KG1 (cell line): ENCODE results near the gene A2ML1.
"Not testable (repeated sequence)": the region's sequence is repeated elsewhere in the genome, so short reads cannot be mapped to it uniquely, and the experiment has no call there.

Experiments
- DNase-seq: peaks from one replicate; lab custom pipeline; 2025; lab: John Stamatoyannopoulos, UW

A2ML1 gene

DNA sequence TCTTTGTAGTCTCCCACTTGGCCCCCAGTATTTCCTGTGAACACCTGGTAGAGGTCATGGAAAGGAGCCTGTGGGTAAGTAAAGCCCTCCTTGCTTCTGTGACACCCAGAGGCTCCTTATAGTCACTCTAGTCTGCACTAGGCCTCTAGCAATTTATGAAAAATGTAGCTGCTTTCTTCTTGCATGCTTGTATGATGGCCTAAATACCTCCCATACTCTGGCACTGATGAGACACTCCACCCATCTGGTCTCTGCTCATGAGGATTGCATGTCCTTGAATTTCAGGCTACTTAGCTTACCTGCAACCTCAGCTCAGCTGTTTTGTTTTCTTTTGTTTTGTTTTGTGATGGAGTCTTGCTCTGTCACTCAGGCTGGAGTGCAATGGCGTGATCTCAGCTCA is 4.6 kb upstream of the A2ML1 start:
- DNase-seq: no peak

DNA sequence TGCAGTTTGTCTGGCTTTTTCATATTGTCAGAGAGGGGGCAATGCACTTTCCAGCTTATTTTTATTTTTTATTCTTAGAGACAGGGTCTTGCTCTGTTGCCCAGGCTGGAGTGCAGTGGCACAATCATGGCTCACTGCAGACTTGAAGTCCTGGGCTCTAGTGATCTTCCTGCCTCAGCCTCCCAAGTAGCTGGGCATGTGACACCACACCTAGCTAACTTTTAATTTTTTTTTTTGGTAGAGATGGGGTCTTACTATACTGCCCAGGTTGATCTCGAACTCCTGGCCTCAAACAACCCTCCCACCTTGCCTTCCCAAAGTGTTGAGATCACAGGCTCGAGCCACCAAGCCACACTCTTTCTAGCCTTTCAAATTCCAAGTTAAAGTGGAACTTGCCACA is 3.9 kb upstream of the A2ML1 start:
- DNase-seq: no peak

DNA sequence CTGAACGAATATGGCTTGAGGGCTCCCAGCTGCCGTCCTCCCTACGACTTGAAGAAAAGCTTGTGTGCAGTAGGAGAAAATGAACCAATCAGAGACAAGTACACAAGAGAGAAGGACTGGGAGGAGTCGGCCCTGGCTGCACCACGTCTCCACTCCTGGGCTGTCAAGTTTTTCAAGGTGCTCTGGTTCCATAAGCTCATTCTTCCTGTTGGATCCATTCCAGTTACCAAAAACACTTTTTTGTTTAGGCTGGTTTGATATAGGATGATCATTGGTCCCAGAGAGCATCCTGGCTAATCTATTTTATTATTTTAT is 2.8 kb upstream of the A2ML1 start:
- DNase-seq: no peak

DNA sequence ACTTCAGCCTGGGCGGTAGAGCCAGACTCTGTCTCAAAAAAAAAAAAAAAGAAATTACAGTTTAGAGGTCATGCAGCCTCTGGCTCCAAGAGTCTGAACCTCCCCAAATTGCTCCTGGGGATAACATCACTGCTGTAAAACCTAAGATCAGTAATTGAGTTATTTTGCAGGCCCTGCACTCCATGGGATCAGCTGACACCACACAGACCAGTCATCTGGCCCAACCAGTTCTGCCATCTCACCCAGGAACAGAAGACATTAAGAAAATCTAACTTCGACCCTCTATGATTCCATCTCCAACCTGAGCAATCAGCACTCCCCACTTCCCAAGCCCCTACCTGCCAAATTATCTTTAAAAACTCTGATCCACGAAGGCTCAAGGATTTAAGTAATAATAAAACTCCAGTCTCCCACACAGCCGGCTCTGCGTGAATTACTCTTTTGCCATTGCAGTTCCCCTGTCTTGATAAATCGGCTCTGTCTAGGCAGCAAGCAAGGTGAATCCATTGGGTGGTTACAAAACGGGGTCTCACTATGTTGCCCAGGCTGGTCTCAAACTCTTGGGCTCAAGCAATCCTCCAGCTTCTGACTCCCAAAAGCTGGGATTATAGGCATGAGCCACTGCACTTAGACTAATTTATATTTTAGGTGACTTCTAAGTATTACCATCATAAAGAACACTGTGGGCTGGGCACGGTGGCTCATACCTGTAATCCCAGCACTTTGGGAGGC is 1.6 kb upstream of the A2ML1 start:
- not testable (repeated sequence) for DNase-seq

DNA sequence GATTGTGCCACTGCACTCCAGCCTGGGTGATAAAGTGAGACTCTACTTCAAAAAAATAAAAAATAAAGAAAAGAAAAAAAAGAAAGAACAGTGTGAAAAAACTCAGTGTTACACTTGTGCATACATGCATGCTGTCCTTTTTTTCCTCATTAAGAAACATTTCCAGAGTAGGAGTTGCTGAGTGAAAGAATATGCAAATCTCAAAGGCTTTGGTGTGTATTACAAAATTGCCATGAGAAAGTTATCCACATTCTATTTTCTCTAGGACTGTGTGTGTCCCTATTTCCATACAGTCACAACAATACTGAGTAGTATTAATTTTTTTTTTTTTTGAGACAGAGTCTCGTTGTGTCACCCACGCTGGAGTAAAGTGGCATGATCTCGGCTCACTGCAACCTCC is 830 bp upstream of the A2ML1 start:
- no peak for DNase-seq

DNA sequence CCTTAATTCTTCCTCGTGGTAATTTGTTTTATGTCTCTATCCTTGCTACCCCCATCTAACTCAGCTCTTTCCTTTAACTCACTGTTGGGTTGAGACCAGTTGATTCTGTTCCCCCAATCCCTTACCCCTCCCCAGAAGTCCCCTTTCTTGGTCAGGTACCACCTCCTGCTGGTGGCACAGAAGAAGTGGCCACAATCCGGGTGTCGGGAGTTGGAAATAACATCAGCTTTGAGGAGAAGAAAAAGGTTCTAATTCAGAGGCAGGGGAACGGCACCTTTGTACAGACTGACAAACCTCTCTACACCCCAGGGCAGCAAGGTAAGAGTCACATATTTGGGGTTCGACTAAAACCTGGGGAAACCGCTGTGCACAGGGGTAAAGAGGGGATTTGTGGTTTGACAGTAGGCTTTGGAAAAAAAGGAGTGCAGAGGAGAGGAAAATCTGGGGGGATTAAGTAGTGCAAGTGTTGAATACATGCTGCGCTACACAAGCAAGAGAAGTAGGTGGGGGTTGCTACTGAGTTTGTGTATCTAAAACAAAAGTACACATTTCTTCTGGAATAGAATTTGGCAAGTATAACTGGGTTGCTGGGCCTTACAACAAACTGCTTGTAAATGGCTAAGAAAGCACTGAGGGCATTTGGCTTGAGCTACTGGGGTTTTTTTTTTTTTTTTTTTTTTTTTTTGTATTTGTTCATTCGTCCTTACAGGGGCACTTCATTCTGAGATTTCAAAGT is 1.3 kb downstream of the A2ML1 start:
- DNase-seq: no peak

DNA sequence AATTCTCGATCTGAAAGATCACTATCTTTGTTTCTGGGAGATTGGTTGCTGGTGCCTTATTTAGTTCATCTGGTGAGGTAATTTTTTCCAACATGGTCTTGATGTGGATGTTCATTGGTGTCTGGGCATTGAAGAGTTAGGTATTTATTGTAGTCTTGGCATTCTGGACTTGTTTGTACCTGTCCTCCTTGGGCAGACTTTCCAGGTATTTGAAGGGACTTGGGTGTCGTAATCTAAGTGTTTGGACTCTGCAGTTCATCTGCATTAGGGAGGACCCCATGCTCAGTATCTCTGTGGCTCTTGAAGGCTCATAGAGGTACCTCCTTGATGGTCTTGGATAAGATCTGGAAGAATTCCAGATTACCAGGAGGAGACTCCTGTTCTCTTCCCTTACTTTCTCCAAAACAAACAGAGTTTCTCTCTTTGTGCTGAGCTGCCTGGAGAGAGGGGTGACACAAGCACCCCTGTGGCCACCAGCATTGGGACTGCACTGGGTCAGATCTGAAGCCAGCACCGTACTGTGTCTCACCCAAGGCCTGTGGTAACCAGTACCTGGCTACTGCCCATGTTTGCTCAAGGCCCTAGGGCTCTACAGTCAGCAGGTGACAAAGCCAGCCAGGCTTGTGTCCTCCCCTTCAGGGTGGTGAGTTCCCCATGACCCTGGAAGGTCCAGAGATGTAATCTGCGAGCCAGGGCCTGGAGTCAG is 5.3 kb downstream of the A2ML1 start:
- no peak for DNase-seq

DNA sequence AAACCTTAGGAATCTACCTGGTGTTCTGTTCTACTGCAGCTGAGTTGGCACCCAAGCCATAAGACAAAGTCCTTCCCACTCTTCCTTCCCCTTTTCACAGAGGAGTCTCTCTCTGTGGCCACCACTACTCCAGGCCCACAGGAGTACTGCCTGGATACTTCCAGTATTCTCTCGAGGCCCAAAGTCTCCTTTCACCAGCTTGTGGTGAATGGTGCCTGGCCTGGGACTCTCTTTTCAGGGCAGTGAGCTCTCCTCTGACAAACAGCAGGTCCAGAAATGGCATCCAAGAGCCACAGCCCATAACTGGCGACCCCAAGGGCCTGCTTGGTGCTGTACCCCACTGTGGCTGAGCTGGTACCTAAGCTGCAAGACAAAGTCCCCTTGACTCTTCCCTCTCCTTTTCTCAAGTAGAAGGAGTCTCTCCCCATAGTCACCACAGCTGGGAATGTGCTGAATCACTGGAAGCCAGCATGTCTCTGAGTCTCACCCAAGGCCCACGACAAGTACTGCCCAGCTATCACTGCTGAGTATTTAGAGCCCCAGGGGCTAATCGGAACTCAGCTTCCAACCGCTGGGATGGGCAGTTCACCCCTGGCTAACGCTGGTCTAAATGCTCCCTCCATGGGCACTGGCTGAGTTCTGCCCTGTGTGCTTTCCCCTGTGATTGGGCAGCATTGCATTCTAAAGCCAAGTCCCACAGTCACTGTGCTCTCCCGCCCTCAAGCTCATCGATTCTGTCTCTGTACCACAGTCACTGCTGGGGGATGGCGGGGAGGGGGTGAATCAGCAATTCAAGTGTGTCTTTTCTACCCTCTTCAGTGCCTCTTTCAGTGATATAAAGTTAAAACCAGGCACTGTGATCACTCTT is 6.1 kb downstream of the A2ML1 start:
- no peak for DNase-seq

DNA sequence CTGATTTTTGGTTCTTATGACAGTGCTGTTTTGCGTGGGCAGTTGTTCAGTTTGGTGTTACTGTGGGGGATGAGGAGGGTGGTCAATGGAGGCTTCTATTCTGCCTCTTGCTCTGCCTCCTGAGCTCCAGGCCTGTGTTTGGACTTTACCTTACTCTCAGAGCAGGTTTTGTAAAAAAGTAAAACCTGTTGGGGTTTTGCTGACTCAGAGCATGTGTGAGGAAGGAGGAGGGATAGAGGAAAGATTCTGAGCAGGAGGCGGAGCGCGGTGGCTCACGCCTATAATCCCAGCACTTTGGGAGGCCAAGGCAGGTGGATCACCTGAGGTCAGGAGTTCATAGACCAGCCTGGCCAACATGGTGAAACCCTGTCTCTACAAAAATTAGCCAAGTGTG is 6.7 kb downstream of the A2ML1 start:
- DNase-seq: no peak

DNA sequence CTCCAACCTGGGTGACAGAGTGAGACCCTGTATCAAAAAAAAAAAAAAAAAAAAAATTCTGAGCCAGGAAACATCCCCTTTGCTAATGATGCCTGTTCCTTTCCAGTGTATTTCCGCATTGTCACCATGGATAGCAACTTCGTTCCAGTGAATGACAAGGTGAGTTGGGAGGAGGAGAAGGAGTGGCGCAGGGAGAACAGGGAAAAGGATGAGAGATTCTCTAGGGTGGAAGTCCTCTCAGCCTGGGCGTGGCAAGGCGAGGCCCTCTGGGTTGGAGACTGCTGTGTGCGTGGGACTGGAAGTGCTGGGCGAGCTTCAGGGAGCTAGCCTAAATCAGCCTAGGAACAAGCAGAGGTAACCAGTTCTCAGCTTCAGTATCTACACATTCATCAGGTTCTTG is 7.2 kb downstream of the A2ML1 start:
- no peak for DNase-seq

DNA sequence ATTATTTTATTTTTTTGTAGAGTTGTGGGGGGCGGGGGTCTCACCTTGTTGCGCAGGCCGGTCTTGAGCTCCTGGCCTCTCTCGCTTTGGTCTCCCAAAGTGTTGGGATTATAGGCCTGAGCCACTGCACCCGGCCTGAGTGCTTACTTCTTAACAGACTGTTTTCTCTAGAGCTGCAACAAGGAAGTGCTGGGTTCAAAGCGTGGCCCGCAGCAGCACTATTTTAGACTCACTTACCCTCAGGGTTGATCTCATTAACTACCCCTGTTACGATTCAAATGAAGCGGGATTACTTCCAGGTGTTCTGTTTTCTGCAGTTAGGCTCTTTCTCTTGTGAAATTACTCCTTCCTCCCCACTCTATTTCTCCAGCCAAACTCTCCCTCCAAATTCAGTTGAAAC is 8.7 kb downstream of the A2ML1 start:
- DNase-seq: no peak

DNA sequence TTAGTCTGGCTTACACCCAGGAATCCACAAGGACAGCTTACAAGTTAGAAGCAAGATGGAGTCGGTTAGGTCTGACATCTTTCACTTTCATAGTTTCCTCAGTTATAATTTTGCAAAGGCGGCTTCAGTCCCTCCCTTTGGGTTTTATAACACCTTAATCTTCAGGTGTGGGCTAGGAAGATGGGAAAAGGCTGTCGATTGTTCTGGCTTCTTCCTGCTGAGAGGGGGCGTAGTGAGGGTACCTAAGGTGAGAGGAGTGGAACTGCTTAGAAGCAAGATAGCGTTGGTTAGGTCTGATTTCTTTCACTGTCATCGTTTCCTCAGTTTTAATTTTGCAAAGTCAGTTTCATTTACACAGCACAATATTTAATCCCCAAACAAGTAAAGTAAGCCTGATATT is 10.1 kb downstream of the A2ML1 start:
- DNase-seq: no peak

DNA sequence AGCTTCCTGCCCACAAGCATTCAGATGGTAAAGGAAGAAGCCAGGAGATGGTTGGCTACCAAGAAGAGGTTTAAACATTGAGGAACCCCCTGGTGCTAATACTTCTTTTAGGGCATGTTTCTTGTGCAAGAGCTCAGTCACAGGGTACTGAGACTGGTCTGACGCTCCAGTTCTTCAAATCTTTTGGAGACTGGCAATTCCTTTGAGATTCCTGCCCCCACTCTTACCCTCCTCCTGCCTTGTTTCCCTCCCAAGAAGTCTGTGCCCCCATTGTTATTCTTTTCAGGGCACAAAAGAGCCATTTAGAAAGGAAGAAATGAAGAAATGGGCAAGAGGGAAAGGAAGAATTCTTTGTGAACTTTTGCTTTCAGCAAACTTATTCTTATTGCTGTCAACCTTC is 11.8 kb downstream of the A2ML1 start:
- DNase-seq: no peak

DNA sequence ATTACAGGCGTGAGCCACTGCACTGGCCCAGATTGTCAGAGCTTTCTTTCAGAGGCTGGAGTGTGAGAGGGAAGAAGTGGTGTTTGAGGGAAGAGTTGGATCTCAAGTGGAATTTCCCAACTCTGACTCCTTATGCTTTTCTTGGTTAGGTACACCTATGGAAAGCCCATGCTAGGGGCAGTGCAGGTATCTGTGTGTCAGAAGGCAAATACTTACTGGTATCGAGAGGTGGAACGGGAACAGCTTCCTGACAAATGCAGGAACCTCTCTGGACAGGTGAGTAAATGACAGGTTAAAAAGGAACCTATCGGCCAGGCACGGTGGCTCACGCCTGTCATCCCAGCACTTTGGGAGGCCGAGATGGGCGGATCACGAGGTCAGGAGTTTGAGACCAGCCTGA is 14.9 kb downstream of the A2ML1 start:
- no peak for DNase-seq

DNA sequence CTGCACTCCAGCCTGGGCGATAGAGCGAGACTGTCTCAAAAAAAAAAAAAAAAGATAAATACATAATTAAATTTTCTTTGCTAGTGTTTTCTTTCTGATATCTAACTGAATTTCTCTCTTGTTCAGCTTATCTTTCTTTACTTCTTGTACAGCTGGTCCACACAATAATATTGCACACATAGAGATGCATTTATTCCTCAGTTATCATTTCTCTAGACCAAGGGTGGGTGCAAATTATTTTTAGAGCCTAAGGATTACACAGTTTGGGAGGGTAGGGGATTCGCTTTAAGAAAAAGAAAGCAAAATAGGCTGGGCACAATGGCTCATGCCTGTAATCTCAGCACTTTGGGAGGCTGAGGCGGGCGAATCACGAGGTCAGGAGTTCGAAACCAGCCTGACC is 17.9 kb downstream of the A2ML1 start:
- no peak for DNase-seq

DNA sequence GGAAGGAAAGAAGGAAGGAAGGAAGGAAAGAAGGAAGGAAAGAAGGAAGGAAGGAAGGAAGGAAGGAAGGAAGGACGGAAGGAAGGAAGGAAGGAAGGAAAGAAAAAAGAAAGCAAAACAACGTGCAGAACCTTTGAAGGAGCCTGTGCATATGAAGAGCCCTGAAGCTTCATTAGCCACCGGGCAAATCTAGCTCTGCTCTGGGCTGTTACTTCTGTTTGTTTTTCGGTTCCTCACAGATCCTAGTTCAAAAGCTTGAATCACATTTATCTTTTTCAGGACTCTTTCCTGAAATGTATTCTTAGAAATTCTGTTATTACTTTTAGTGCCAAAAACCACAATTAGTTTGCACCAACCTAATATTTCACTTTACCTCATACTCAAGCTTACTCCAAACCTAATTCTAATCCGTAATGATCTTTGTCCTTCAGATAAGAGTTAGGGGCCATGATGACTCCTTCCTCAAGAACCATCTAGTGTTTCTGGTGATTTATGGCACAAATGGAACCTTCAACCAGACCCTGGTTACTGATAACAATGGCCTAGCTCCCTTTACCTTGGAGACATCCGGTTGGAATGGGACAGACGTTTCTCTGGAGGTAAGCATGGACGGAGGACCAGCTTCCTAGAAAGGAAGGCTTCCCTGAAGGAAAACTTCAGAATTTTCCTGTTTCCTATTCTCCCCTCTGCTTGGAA is 18.7 kb downstream of the A2ML1 start:
- no peak for DNase-seq

DNA sequence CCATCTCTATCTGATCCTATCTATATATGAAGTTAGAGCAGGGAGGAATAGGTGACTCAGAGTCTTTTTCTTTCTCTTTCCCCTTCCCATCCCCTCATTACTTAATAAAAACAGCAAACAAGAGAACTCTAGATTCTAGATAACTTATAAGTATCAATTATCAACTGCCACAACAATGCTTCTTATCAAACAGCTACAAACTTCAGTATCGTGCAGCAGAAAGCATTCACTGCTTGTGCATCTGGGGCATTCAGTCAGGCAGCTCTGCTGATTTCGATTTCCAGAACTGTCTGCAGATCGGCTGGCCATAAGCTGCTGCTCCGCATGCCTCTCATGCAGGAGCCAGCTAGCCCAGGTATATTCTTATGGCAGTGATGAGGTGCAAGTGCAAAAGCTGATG is 19.4 kb downstream of the A2ML1 start:
- DNase-seq: no peak

DNA sequence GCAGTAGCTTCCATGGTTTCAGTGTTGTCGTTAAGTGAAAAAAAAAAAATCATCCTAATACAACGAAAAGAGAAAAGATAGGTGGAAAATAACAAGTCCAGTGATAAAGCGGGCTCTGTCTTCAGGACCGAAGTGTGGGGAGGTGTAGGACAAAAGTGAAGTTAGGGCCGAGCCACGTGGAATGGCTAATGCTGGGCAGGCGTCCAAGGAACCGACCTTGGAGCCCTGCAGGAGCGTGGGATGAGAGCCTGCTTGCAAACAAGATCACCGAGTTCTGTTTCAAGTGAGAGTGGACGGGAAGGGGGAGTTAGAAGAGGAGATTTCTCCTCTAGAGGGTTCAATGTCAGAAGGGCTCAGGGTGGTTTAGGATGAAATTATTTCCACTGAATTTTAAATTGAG is 22.2 kb downstream of the A2ML1 start:
- DNase-seq: no peak

DNA sequence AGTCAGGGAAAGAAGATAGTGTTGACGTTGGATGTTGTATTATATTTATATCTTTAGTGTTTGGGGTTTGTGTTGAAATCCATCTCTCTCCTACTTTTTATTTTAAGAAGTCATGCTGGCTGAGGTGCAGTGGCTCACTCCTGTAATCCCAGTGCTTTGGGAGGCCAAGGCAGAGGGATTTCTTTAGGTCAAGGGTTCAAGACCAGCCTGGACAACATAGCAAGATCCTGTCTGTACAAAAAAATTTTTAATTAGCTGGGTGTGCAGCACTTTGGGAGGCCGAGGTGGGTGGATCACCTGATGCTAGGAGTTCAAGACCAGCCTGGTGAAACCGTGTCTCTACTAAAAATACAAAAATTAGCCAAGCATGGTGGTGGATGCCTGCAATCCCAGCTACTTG is 23.9 kb downstream of the A2ML1 start:
- no peak for DNase-seq

DNA sequence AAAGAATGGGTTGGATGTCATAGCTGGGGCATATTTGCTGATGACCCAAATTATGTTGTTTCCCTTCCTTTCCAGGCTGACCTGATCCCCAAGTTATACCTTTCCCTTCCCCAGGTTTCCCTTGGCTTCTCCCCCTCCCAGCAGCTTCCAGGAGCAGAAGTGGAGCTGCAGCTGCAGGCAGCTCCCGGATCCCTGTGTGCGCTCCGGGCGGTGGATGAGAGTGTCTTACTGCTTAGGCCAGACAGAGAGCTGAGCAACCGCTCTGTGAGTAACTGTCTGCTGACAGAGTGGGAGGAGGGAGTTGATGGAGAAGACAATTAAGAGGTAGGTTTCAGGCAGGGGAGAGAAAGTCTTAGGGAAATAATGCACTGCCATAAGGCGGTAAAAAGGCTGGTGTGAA is 25.0 kb downstream of the A2ML1 start:
- no peak for DNase-seq

DNA sequence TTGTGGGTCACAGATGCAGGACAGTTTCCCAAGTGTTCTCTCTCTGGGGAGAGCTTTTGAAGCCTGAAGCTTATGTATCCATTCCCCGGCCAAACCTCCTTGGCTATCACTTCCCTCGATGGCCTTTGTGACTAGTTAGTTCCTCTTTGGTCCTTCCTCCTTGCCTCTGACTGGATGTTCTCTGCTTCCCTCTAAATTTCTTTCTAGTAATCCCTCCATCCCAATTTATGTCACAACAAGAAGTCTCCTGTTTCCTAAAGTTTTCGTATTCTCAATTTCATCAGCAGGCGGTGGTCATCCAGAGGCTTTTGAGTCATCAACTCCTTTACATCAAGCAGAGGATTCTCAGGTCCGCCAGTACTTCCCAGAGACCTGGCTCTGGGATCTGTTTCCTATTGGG is 27.5 kb downstream of the A2ML1 start:
- no peak for DNase-seq

DNA sequence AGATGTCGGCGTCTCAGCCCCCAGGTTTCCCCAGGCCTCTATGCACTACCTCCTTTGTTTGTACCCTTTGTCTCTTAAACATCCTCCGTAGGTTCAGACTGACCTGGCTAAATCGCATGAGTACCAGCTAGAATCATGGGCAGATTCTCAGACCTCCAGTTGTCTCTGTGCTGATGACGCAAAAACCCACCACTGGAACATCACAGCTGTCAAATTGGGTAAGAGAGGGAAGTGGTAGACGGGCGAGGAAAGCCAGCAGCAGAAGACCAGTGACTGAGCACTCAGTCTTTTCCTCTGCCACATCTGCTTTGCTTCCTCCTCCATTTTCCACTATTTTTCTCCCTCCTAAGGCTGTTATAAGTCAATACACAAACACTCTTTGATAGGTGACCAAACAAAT is 29.7 kb downstream of the A2ML1 start:
- no peak for DNase-seq
